GM12801 (cell line): ENCODE data around the gene NUSAP1.

Experiments used
- CTCF ChIP-seq: IDR thresholded peaks from one replicate; pipeline ENCODE4 v1.5.1; 2011; ENCODE audit warnings: control low read depth; ENCODE audit not compliant: insufficient read length; ENCODE audit errors: extremely low read depth

Gene NUSAP1

GRCh38 chr15:41411031-41411430 is 78.3 kb downstream of the NUSAP1 start:
- no peak for TF ChIP-seq CTCF

GRCh38 chr15:41411441-41411840 is 78.8 kb downstream of the NUSAP1 start:
- TF ChIP-seq CTCF: no peak

DNA sequence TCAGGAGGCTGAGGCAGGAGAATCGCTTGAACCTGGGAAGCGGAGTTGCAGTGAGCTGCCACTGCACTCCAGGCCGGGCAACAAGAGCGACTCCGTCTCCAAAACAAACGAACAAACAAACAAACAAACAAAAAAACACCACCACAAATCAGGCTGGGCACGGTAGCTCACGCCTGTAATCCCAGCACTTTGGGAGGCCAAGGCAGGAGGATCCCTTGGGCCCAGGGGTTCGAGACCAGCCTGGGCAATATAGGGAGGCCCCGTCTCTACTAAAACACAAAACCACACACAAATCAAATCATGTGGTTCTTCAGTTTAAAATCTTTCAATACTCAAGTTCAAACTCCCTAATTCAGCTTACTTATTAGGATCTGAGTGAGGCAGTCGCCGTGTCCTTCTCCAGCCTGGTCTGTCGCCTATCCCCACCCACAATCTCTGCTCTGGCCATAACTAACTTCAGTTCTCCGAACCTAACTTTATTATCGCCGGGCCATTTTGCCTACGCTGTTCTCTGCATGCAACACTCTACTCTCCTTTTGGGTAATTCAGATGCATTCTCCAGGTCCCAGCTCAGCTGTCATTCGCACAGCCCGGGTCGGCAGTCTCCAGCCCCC is 83.6 kb downstream of the NUSAP1 start:
- TF ChIP-seq CTCF: no peak

DNA sequence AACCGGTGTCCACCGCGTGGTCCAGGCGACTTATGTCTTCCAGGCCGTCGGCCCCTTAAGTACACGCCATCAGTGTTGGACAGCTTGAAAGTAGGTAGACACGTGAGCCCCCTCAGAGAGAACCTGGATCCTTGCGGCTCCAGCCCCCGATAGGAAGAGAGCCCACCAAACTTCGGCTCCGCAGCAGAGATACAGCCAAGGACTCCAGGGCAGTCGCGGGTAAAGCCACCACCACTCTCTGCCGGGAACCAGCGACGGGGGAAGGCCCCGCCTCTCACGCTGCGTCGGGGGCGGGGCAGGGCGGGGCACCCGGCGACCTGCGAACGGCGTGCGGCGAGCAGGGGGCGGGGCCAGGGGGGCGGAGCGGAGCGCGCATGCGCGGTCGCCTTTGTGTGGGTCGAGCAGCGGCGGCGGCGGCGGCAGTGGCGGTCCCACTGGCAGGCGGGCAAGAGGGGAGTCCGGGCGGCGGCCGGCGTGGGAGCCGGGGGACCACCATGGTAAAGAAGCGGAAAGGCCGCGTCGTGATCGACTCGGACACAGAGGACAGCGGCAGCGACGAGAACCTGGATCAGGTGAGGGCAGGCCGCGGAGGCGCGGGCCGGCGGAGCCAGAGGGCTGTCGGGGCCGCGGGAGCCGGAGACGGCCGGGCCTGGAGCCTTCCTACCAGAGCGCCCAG is 84.2 kb downstream of the NUSAP1 start, which contains the start of gene RTF1:
Gene RTF1, plus strand, starts transcription at position 354 of the 676 bp plus-strand sequence. Its CDS starts 21 bp downstream, at position 375.
- TF ChIP-seq CTCF: no peak

DNA sequence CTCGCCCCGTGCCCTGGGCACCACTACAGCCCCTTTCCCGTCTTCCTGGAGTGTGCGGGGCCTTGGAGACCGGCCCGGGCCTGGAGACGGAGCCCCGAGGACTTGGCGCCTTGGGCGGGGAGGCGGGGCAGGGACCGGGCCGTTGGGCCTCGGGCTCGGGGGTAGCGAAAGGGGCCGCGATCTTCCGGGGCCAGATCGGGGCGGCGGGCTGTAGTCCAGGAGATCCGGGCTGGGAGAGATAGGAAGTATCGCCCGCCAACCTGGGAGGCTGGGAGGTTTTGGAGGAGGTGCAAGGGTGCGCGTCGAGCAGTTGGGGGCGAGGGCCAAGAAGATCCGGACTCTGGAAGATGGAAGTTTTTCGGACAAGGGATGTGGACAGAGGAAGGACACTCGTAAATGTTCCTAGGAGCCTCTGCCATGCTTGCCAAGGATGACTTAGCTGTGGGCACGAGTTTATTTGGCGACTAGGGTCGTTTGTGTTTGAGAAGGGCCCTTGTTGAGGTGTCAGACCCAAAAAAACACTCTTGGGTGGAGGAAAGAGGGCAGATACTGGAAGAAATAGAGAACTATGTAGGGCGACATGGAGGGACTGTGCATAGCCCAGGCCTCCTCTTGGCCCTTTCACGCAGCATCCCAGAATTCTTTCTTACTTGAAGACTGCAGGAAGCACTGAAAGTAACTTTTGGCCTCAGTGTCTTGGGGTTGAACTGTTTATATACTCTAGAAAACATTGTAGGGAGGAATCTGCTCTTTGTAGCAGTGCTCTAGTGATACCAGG is 84.9 kb downstream of the NUSAP1 start:
- TF ChIP-seq CTCF: no peak

- no peak for TF ChIP-seq CTCF
Measured at GRCh38 chr15:41423979-41424659, 91.4 kb downstream of the NUSAP1 start.

DNA sequence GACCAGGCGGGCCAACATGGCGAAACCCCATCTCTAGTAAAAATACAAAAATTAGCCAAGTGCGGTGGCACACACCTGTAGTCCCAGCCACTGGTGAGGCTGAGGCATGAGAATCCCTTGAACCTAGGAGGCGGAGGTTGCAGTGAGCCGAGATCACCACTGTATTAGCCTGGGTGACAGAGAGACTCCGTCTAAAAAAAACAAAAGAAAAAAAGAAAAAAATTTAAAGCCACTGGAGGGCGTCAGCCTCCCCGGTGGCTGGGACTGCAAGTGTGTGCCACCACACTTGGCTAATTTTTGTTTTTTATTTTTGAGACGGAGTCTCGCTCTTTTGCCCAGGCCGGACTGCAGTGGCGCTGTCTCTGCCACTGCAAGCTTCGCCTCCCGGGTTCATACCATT is 92.1 kb downstream of the NUSAP1 start:
- TF ChIP-seq CTCF: no peak
